Chondrocyte (in vitro differentiated cells): ENCODE data around the gene CSNK1A1. TPM values are rescaled to one million over a fixed set of nuclear protein-coding genes. Genes with fewer than 3 reads are reported as not detected.
"Not testable (repeated sequence)": the region's sequence is repeated elsewhere in the genome, so short reads cannot be mapped to it uniquely, and the experiment has no call there.

Experiments used
- DNase-seq: peaks from one replicate; pipeline ENCODE4 v3.0.0; 2021; ENCODE audit warnings: mixed read lengths, low spot score
- H3K27ac Mint-ChIP-seq: one replicate; pipeline ENCODE4 v1.8.0; 2021; ENCODE audit warnings: mild to moderate bottlenecking, moderate library complexity, mixed read lengths; ENCODE audit not compliant: unreplicated experiment
- H3K27me3 Mint-ChIP-seq: 2 replicates; pipeline ENCODE4 v1.8.0; 2021; ENCODE audit warnings: low read depth, mixed read lengths
- H3K36me3 Mint-ChIP-seq: 2 replicates; pipeline ENCODE4 v1.8.0; 2021; ENCODE audit warnings: low read depth, mixed read lengths
- H3K4me1 Mint-ChIP-seq: 2 replicates; pipeline ENCODE4 v1.8.0; 2021; ENCODE audit warnings: low read depth, mild to moderate bottlenecking, mixed read lengths
- H3K4me3 Mint-ChIP-seq: one replicate; pipeline ENCODE4 v1.8.0; 2021; ENCODE audit warnings: mild to moderate bottlenecking, moderate library complexity, mixed read lengths; ENCODE audit not compliant: unreplicated experiment
- H3K9me3 Mint-ChIP-seq: 2 replicates; pipeline ENCODE4 v1.8.0; 2021; ENCODE audit warnings: low read depth, mixed read lengths
- total RNA-seq: library from RNA; stranded (reverse); gene quantifications from 3 replicates; pipeline ENCODE4 v1.2.1, GENCODE V29; 2021
- TF ChIP-seq, protein P1 (sequence below): fragments of 200-600 bp; sonication (generic); IDR thresholded peaks from 2 replicates; pipeline ENCODE4 v1.5.0; 2021; ENCODE audit warnings: antibody characterized with exemption, mild to moderate bottlenecking, moderate library complexity

The CSNK1A1 gene
- total RNA-seq, 1 donor from 2014 or later = 214 TPM

DNA sequence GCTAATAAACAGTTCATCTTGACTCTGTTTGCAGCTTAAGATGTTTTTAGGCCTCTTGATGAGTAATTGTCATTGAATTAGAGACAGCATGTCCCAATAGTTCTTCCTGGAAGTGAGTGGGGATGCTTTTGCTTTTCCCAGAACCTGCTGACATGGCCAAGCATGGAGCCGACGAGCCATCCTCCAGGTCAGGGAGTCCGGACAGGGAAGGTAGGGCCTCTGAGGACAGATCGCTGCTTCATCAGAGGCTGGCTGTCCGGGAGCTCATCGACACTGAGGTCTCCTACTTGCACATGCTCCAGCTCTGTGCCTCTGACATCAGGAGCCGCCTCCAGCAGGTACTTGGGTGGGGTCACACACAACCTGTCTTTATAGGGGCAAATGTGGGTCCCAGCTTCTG, 46.4 kb upstream of the CSNK1A1 start:
- DNase-seq = no peak
- Mint-ChIP-seq H3K4me1 (peaks cover 39% of the 10 kb centered on the region), H3K27ac (no peak overlapping the region), H3K27me3 (no peaks in the 10 kb centered on the region), H3K36me3 (peaks cover 12% of the 10 kb centered on the region), H3K9me3 (no peaks in the 10 kb centered on the region), H3K4me3 (no peak overlapping the region)
- TF ChIP-seq, protein P1, sequence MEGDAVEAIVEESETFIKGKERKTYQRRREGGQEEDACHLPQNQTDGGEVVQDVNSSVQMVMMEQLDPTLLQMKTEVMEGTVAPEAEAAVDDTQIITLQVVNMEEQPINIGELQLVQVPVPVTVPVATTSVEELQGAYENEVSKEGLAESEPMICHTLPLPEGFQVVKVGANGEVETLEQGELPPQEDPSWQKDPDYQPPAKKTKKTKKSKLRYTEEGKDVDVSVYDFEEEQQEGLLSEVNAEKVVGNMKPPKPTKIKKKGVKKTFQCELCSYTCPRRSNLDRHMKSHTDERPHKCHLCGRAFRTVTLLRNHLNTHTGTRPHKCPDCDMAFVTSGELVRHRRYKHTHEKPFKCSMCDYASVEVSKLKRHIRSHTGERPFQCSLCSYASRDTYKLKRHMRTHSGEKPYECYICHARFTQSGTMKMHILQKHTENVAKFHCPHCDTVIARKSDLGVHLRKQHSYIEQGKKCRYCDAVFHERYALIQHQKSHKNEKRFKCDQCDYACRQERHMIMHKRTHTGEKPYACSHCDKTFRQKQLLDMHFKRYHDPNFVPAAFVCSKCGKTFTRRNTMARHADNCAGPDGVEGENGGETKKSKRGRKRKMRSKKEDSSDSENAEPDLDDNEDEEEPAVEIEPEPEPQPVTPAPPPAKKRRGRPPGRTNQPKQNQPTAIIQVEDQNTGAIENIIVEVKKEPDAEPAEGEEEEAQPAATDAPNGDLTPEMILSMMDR = no peak

DNA sequence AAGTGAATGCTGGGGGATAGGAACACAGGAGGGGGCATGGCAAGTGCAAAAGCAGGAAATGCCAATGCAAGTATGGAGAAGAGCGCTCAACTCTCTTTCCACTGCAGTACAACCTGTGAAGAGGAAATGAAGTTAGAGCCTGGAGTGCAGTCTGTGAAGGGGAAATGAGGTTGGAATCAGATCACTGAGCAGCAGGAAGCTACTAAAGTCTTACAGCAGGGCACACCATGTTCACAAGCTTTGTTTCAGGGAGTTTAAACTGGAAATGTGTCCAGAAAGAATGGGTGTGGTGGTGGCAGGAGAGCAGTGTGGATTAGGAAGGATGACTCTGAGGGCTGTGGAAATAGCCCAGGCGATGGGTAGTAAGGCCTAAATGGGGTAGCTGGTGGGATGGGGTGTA, 45.5 kb upstream of the CSNK1A1 start:
- Mint-ChIP-seq H3K9me3 (no peaks in the 10 kb centered on the region), H3K4me3 (no peak overlapping the region), H3K36me3 (peaks cover 7% of the 10 kb centered on the region), H3K4me1 (peaks cover 39% of the 10 kb centered on the region), H3K27ac (peak overlapping the region; percentile 52), H3K27me3 (no peaks in the 10 kb centered on the region)
- TF ChIP-seq, protein P1 = no peak
- no peak for DNase-seq

DNA sequence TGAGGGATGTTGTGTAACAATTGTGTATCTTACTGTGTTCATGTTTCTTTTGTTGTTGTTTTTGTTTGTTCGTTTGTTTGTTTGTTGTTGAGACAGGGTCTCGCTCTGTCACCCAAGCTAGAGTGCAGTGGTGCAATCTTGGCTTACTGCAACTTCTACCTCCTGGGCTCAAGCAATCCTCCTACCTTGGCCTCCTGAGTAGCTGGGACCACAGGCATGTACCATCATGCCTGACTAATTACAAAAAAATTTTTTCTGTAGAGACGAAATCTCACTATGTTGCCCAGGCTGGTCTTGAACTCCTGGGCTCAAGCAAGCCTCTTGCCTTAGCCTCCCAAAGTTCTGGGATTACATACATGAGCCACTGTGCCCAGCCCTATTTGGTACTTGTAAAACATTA, 43.9 kb upstream of the CSNK1A1 start:
- not testable (repeated sequence) for H3K27me3 Mint-ChIP-seq, H3K36me3 Mint-ChIP-seq, H3K4me3 Mint-ChIP-seq

DNA sequence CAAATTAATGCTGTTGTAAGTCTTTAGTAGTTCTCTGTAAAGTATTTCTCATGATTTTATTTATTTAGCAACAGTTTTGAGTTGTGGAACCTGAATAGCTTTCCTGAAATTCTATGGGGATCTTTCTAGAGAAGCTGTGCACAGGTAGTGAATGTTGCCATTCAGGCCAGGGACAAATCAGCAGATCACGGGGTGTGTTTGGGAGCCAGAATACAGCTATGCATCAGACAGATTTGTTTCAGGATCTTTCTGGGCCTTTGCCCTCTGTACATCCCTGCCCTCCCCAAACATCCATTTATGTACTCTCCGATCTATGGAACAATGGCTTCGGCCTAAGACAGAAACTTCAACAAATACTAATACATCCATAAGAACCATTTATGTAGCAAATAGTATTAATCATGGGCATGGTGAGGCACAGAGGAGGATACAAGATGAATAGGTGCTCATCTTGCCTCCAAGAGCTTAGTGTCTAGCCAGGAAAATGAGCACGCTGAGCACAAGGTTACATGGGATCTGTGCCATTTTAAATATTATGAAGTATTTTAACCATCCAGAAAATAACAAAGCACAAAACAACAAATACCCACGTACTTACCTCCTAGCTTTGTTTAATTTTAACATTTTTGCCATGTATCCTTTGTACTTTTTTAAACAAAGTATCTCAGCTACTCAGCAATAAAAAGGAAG, 43.1 kb upstream of the CSNK1A1 start:
- TF ChIP-seq, protein P1 = no peak
- Mint-ChIP-seq H3K4me1 (peaks cover 42% of the 10 kb centered on the region), H3K36me3 (no peaks in the 10 kb centered on the region), H3K27me3 (no peaks in the 10 kb centered on the region), H3K4me3 (no peak overlapping the region), H3K27ac (peak overlapping the region; percentile 53), H3K9me3 (no peaks in the 10 kb centered on the region)
- DNase-seq = no peak

More for the DNA sequence above, 43.9 kb upstream of the CSNK1A1 start:
- not testable (repeated sequence) for H3K27ac Mint-ChIP-seq, DNase-seq, H3K9me3 Mint-ChIP-seq
- H3K4me1 Mint-ChIP-seq = peaks cover 39% of the 10 kb centered on the region

DNA sequence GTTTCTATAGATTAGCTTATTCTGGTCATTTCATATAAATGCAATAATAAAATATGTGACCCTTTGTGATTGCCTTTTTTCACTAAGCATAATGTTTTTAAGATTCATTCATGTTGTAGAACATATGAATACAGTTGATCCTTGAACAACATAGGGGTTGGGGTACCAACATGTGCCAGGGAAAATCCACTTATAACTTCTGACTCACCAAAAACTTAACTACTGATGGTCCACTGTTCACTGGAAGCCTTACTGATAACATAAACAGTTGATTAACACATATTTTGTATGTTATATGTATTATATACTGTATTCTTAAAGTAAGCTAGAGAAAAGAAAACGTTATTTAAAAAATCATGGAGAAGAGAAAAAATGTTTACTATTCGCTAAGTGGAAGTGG, 42.1 kb upstream of the CSNK1A1 start:
- peaks cover 42% of the 10 kb centered on the region for H3K4me1 Mint-ChIP-seq

More for the DNA sequence above, 42.1 kb upstream of the CSNK1A1 start:
- Mint-ChIP-seq H3K36me3 (no peaks in the 10 kb centered on the region), H3K9me3 (no peaks in the 10 kb centered on the region), H3K27me3 (no peaks in the 10 kb centered on the region), H3K27ac (no peak overlapping the region), H3K4me3 (no peak overlapping the region)
- TF ChIP-seq, protein P1 = no peak
- DNase-seq = no peak
